ENCODE measurements around the gene KIF17.
A peak's percentile ranks its signal among the peaks of the same experiment; 100 is the strongest.

KIF17 gene

GRCh38 chr1:20709868-20710267 lies 7.9 kb downstream of the KIF17 start:
- DNase-seq = no peak

GRCh38 chr1:20708891-20709290 lies 8.9 kb downstream of the KIF17 start:
- DNase-seq = no peak

DNA sequence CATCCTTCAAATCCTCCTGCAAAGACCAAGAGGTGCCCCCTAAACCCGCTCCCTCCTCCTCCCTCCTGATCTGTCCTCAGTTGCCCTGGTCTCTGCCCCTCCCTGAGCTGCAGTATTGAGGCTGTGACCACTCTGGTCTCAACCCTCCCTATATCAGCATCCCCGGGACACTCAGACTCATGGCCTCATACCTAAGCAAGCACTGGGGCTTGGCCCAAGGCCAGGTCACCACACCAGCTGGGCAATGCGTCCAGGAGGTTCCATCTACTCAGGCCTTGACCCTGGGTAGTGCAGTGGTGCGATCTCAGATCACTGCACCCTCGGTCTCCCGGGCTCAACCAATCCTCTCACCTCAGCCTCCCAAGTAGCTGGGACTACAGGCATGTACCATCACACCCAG lies 9.8 kb downstream of the KIF17 start:
- no peak for DNase-seq

DNA sequence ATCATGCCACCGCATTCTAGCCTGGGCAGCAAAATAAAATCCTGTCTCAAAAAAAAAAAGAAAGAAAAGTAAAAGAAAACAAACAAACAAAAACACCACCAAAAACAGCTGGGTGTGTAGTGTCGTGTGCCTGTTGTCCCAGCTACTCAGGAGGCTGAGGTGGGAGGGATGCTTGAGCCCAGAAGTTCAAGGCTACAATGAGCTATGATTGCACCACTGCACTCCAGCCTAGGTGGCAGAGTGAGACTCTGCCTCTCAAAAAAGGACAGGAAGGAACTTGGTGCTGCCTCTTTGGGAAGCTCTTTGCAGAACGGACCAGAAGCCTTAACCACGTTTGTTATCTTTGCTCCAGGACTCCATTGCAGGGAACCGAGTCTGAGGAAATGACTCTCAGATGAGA lies 11.0 kb downstream of the KIF17 start:
- DNase-seq = no peak

- no peak for DNase-seq
These were observed 12.5 kb downstream of the KIF17 start for GRCh38 chr1:20705203-20705755.

GRCh38 chr1:20704390-20705202 lies 13.2 kb downstream of the KIF17 start:
- DNase-seq = no peak

DNA sequence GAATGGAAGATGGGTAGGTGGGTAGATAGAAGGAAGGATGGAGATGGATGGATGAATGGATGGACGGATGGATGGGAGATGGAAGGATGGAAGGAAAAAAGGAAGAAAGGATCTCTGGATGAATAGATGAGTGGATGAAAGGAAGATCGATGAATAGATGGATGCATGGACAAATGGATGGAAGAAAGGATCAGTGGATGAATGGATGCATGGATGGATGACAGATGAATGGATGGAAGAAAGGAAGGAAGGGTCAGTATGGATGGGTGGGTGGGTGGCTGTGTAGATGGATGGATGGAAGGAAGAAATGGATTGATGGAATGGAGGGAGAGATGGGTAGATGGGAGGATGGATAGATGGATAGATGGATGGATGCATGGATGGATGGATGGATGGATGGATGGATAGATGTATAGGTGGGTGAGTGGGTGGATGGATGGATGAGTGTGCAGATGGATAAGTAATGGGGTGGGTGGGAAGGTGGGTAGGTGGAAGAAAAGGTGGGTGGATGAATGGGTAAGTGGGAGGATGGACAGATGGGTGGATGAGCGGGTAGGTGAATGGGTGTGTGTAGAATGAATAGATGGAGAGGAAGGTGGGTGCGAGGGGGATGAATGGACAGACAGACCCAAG lies 14.6 kb downstream of the KIF17 start:
- no peak for DNase-seq

DNA sequence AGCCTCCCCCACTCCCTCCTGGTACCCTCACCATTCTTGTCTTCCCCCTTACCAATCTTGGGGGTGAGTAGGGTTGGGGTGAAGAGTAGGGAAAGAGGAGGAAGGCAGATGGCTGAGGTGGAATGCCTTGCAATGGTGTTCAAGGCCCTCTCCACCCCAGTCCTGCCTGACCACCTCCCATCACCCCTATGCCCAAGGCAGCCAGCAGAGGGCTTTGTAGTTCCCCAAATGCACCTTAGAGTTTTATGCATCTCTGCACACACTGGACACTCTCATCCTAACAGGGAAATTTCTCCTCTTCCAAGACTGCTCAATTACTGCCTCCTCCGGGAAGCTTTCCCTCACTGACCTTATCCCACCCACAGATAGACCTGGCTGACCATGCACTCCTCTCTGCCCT lies 15.4 kb downstream of the KIF17 start:
- DNase-seq = no peak

- no peak for DNase-seq
These were observed 16.0 kb downstream of the KIF17 start for GRCh38 chr1:20701847-20702246.

- DNase-seq = no peak
These were observed 16.4 kb downstream of the KIF17 start for GRCh38 chr1:20701446-20701845.

- no peak for DNase-seq
These were observed 17.1 kb downstream of the KIF17 start for GRCh38 chr1:20700636-20701215.

DNA sequence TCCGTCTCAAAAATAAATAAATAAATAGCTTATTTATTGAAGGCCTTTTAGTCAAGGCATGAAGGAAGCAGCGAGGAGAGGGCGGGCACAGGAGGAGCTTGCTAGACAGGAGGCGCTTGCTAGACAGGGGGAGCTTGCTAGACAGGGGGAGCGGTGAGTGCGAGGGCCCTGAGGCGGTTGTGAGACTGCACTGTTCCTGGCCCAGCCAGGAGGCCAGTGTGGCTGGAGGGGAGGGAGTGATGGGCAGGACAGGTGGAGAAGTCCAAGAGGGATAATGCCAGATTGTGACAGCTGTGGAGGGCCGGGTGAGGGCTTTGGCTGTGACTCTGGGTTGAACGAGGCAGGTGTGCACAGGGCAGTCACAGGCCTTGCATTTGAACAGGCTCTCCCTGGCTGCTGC lies 18.2 kb downstream of the KIF17 start:
- DNase-seq = no peak

GRCh38 chr1:20698195-20698910 lies 19.5 kb downstream of the KIF17 start:
- no peak for DNase-seq

DNA sequence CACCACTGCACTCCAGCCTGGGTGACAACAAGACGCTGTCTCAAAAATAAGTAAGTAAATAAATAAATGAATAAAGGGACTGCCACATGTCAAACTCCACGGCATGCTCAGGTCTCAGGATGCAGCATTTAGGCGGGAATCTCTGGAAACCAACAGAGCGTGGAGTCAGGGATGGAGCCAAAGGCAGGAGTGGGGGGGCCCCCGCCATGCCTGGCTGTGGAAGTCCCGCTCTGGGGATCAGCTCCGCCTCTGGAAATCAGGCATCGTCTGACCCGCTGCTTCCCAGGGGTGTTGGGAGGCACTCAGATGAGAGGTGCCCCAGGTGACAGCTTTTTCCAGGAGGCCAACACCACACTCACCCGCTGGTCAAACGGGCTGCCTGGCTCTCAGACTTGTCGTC lies 20.2 kb downstream of the KIF17 start:
- no peak for DNase-seq

- DNase-seq = peak; percentile 67 to 74
These were observed 21.1 kb downstream of the KIF17 start for GRCh38 chr1:20696397-20697333.

GRCh38 chr1:20695515-20695914 lies 22.3 kb downstream of the KIF17 start:
- DNase-seq = no peak

DNA sequence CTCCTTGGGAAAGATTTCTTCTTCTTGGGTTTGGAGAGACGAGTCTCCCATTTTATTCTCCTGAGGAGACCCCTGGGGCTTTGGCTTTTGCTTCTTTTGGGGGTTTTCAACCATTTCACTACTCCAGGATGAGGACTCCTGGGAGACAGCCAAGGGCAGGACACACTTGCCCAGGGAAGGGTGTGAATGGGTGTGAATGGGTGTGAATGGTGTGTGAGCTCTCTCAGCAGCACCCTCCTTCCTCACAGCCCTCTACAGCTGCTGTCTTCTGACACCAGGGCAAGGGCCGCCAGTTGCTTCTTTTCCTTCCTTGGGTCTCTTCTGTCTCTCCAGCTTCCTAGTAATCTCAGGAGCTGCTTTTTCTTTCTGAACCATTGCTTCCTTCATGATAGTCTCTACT lies 24.2 kb downstream of the KIF17 start:
- DNase-seq = no peak

GRCh38 chr1:20691872-20692271 lies 25.9 kb downstream of the KIF17 start:
- DNase-seq = no peak

GRCh38 chr1:20689645-20690056 lies 28.2 kb downstream of the KIF17 start:
- DNase-seq = no peak

GRCh38 chr1:20686883-20687725 lies 30.7 kb downstream of the KIF17 start:
- DNase-seq = no peak

DNA sequence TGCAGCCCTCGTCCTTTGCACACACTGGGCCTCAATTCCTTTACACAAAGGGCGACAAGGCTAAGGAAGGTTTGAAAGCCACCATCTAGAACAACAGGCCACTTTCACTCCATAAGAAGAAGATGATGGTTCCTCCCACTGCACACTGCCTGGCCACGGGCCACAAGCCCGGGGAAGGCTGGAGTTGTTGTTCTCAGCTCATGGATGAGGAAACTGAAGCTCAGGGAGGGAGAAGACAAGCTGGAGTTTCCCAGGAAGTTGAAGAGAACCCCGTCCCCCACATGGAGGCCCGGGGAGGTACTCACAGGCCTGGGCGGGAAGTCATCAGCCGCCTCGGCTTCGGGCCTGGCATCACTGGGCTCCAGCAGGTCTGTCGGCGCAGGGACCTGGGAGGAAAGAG lies 32.1 kb downstream of the KIF17 start:
- no peak for DNase-seq
